Testis (tissue), 3 donors: ENCODE results near the gene CTNNA2. TPM values are rescaled to one million over a fixed set of nuclear protein-coding genes. Genes with fewer than 3 reads are reported as not detected.

Source experiments
- DNase-seq: peaks from one replicate; pipeline ENCODE4 v3.0.0-alpha.2; 2019
- H3K27ac ChIP-seq, 2 donors: fragments of 200-600 bp; sonication (generic); one replicate each; pipeline ENCODE4 v1.5.1; 2019
- H3K27me3 ChIP-seq: fragments of 200-600 bp; sonication (generic); one replicate; pipeline ENCODE4 v1.5.1; 2019
- H3K36me3 ChIP-seq: fragments of 200-600 bp; sonication (generic); one replicate; pipeline ENCODE4 v1.5.1; 2017; ENCODE audit warnings: low read depth; ENCODE audit errors: missing control alignments
- H3K4me1 ChIP-seq: fragments of 200-600 bp; sonication (generic); one replicate; pipeline ENCODE4 v1.5.1; 2019
- H3K4me3 ChIP-seq, 2 donors: fragments of 200-600 bp; sonication (generic); one replicate each; pipeline ENCODE4 v1.5.1; 2017 to 2019
- H3K9me3 ChIP-seq: fragments of 200-600 bp; sonication (generic); one replicate; pipeline ENCODE4 v1.5.1; 2017
- CTCF ChIP-seq, 3 experiments: fragments of 450-650 bp in 2 of 3; fragments of 200-600 bp in 1 of 3; sonication (generic) in 1 of 3; IDR thresholded peaks; one replicate each; pipeline ENCODE4 v1.5.1; 2016 to 2019; ENCODE audit warnings: antibody characterized with exemption in 3 of 3, mild to moderate bottlenecking in 2 of 3, moderate library complexity in 1 of 3
- POLR2A ChIP-seq: fragments of 450-650 bp; IDR thresholded peaks from one replicate; pipeline ENCODE4 v1.6.1; 2017; ENCODE audit warnings: antibody characterized with exemption, mild to moderate bottlenecking, moderate library complexity
- WGBS, 2 donors: methylation state at CpG; one replicate each; pipeline ENCODE4 v1.1.5; 2018; 5-methylcytosine and 5-hydroxymethylcytosine counted together
- intact Hi-C: fragments of 100-400 bp; cut with DNase I; formaldehyde crosslinking; loops from one replicate; pipeline ENCODE4 v1.15.1; 2023; ENCODE audit warnings: low total_unique reads
- polyA plus RNA-seq: library from polyadenylated mRNA; stranded (reverse); fragments of 350-450 nt; fragmentation: Illumina TruSeq; extraction: RNeasy Lipid Tissue Mini Kit (QIAGEN cat#74804); gene quantifications from one replicate; pipeline ENCODE4 v1.2.3, GENCODE V29; 2014; ENCODE audit warnings: low read depth, low replicate concordance; ENCODE audit not compliant: insufficient read depth
- total RNA-seq, 2 donors: library from RNA; depleted of rRNA; stranded (reverse); fragments of >200 nt; gene quantifications; one replicate each; pipeline ENCODE4 v1.2.3, GENCODE V29; 2016

The CTNNA2 gene
- total and polyA plus RNA-seq, 3 donors from 2014 or later, result 36.8 to 44.5 (median 43.4) TPM

GRCh38 chr2:80365762-80366161 lies 852.9 kb downstream of the CTNNA2 start:
- 67 to 73% methylated on average over 3 of the region's 3 CpGs for WGBS, 2 donors

DNA sequence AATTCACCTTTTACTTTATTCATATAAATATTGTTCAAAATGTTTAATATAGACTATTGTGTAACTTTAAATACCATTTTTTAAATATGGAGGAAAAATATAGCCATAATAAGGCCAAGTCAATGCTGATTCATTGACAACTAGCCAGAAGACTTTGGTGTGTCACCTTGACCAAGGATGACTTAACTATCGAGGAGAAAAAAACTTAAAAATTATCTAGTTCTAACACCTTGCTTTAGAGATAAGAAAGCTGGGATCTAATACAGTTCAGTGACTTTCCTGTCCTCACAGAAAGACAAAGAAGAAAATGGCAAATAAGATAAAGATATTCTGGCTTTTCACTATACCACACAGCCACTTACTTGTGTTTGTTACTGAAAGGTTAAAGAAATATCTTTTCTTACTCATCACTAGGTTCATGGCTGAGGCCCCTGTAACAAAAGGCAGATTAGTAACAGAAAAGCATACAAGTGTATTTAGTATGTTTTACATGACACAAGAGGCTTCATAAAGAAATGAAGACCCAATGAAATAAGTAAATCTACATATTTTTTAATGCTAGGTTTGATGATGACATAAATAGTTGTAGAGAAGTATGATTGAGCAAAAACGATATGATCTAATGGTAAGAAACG lies 857.6 kb downstream of the CTNNA2 start:
- H3K4me3 ChIP-seq, result no peak overlapping the region
- WGBS, 2 donors, result 82 to 87% methylated on average over 3 of the region's 3 CpGs
- no peak overlapping the region for H3K27ac ChIP-seq
- no peaks in the 10 kb centered on the region for H3K9me3 ChIP-seq
- H3K4me1 ChIP-seq, result no peaks in the 10 kb centered on the region
- no peak for DNase-seq
- H3K27me3 ChIP-seq, result no peaks in the 10 kb centered on the region
- H3K36me3 ChIP-seq, result no peaks in the 10 kb centered on the region
- TF ChIP-seq CTCF (IDR thresholded peaks at IDR 0.05), result no peak
- TF ChIP-seq POLR2A, result no peak
- intact Hi-C loops, result no loop called here

More at GRCh38 chr2:80365762-80366161, 852.9 kb downstream of the CTNNA2 start:
- DNase-seq, result no peak
- Histone ChIP-seq H3K27ac (no peak overlapping the region), H3K9me3 (no peaks in the 10 kb centered on the region), H3K4me1 (no peaks in the 10 kb centered on the region), H3K27me3 (no peaks in the 10 kb centered on the region), H3K36me3 (no peaks in the 10 kb centered on the region), H3K4me3 (no peak overlapping the region)
- TF ChIP-seq POLR2A, result no peak
- intact Hi-C loops, result no loop called here

DNA sequence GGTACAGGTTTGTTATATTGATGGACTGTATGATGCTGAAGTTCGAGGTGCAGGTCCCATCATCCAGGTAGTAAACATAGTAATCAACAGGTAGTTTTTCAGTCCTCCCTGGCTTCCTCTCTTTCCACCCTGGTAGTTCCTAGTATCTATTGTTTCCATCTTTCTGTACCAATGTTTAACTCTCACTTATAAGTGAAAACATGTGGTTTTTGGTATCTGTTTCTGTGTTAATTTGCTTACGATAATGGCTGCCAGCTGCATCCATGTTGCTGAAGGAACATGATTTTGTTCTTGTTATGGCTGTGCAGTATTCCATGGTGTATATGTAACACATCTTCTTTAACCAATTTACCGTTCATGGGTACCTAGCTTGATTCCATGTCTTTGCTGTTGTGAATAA lies 861.3 kb downstream of the CTNNA2 start:
- Histone ChIP-seq H3K36me3 (no peaks in the 10 kb centered on the region), H3K27me3 (no peaks in the 10 kb centered on the region), H3K4me3 (no peak overlapping the region), H3K4me1 (no peaks in the 10 kb centered on the region), H3K9me3 (no peaks in the 10 kb centered on the region), H3K27ac (no peak overlapping the region)
- no peak for TF ChIP-seq POLR2A
- no peak for TF ChIP-seq CTCF (IDR thresholded peaks at IDR 0.05)
- DNase-seq, result no peak
- intact Hi-C loops, result no loop called here
- 90% methylated on average over 3 of the region's 3 CpGs for WGBS, 2 donors

GRCh38 chr2:80377071-80377470 lies 864.2 kb downstream of the CTNNA2 start:
- TF ChIP-seq POLR2A (no peak), CTCF (IDR thresholded peaks at IDR 0.05) (no peak)
- DNase-seq, result no peak
- Histone ChIP-seq H3K36me3 (no peaks in the 10 kb centered on the region), H3K27ac (no peak overlapping the region), H3K27me3 (no peaks in the 10 kb centered on the region), H3K4me3 (no peak overlapping the region), H3K4me1 (no peaks in the 10 kb centered on the region), H3K9me3 (no peaks in the 10 kb centered on the region)
- intact Hi-C loops, result no loop called here

DNA sequence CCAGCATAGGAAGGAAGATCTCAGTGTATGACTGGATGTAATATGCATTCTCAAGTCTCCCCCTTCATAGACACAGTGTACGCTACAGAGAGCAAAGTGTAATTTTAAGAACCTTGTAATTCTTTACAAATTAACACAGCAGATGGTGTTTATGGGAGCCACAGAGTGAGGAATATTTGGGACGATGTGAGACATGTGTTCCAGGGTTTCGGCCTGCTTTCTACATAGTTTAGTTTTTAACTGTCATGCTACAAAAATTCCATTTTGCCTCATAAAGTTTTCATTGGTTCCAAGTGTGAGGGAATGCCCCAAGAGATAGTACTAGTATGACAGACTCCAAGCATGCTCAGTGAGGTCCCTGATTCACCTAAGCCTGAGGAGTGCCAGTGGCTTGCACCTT lies 867.9 kb downstream of the CTNNA2 start:
- Histone ChIP-seq H3K36me3 (no peaks in the 10 kb centered on the region), H3K9me3 (no peaks in the 10 kb centered on the region), H3K27ac (no peak overlapping the region), H3K27me3 (no peaks in the 10 kb centered on the region), H3K4me3 (no peak overlapping the region), H3K4me1 (no peaks in the 10 kb centered on the region)
- WGBS, 2 donors, result 70 to 85% methylated on average over 3 of the region's 3 CpGs
- DNase-seq, result no peak
- no peak for TF ChIP-seq CTCF (IDR thresholded peaks at IDR 0.05)
- TF ChIP-seq POLR2A, result no peak
- intact Hi-C loops, result no loop called here
